ENCODE data around the gene AMHR2.
"Not testable (repeated sequence)": the region's sequence is repeated elsewhere in the genome, so short reads cannot be mapped to it uniquely, and the experiment has no call there.

GRCh38 chr12:53415752-53416389 is 7.8 kb upstream of the AMHR2 start:
- TF ChIP-seq CTCF, EZH2, EZH2phosphoT487 (IDR thresholded peaks at IDR 0.05): not testable (repeated sequence)

All from neural progenitor cell (in vitro differentiated cells).